Measurements from ENCODE around the gene CNGA3.

The CNGA3 gene

DNA sequence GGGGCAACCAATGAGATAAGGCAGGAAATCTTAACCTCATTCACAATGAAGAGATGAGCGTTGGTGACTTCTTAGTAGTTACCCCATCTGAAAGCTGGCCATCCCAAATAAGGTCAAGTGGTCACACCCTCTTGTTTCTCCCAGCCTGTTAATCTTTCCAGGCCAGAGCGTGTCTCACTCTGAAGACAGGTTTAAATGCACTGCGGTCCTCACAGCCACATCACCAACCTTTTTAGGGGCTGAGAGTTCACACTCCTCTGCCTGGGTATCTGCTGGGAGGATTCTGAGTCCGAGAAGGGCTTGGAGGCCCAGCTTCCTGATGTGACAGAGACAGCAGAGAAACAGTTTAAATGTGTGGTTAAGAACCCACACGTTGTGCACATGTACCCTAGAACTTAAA is 13.3 kb upstream of the CNGA3 start:
- DNase-seq = no peak

DNA sequence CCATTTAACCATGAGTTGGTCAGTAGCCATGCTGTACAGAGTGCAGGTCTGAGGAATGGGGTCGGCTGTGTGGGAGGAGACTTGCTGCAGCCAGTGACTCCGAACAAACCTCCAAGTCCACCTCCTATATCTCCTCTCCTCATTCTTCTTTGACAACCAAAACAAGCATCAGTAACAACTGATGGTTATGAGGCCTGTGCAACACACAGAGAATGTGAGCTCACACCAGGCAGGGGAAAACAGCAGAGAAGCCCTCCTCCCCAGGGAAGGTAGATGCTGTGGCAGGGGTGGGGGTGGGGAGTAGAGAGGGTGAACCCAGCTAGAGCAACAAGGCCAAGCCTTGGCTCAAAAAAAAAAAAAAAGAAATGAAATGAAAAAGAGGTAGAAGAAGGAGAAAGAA is 12.3 kb upstream of the CNGA3 start:
- no peak for DNase-seq

DNA sequence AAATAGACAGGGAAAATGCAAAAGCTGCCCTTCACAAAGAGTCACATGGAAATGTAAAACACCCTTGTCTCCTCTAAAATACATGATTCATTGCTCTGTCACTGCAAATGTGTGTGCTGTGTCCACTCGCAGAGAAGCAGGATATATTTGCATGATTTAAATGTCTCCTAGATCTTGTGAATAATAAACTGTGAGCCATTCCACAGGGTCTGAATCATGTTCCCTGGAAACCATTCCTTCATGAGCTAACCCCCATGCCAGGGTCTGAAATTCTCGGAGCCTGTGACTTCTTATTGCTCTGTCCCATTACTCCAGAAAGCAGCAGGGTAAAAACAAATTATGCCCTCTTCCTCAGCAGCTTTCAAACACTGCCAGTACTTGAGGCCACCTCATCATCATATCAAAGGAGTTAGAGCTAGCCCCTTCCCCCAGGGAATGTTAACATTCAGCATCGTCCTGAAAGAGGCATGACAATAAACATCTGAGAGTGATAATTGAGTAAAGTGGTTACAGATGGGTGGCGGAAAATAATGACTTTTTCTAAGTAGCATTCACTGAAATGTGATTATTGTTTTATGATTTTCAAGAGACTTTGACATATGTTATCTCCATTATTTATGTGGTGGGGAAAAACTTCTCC is 11.7 kb upstream of the CNGA3 start:
- no peak for DNase-seq

DNA sequence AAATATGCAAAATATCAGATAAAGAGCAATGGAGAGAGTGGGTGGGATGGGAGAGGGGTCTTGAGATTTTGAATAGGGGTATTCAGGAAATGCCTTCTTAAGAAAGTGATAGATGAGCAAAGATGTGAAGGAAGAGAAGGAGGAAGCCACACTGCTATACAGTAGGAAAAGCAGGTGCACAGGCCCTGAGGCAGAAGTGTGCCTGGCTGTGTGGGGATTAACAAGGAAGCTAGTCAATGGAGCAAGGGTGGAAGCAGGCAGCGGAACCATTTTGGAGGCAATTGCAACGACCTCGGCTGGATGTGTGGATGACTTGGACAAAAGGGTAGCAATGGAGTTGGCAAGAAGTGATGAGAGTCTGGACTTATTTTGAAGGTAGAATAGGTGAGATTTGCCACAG is 11.0 kb upstream of the CNGA3 start:
- no peak for DNase-seq

DNA sequence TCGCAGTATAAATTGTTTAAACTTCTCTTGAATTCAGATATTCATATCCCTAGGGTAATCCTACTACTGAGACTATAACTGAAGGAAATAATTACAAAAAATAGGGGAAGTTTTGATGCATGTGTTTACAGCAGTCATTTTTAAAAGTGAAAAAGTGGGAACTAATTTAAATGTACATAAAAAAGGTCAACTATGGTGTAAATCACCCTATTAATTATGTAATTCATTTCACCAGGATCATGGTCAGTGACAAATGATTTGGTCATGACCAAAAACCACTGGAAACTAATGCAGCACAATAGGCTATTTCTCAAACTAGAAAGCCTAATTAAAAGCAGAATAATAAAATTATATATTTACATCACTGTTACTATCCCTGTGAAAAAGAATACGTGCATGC is 5.0 kb upstream of the CNGA3 start:
- no peak for DNase-seq

DNA sequence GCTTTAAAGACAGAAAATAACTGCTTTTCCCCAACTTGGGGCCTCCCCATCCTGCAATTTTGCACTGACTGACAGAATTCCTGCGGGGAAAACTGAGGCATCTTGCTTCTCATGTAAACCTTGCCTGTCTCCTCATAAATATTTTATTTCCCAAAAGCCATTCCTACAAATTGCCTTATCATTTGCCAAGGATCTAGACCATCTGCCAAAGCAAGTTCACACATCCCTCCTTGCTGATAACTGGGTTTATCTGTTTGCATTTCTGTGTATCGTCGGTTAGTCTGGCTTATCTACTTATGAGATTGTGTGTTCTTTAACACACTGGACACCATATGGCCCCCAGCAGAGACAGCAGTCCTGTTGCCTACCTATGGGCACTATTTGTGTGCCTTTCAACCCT is 3.0 kb upstream of the CNGA3 start:
- no peak for DNase-seq

DNA sequence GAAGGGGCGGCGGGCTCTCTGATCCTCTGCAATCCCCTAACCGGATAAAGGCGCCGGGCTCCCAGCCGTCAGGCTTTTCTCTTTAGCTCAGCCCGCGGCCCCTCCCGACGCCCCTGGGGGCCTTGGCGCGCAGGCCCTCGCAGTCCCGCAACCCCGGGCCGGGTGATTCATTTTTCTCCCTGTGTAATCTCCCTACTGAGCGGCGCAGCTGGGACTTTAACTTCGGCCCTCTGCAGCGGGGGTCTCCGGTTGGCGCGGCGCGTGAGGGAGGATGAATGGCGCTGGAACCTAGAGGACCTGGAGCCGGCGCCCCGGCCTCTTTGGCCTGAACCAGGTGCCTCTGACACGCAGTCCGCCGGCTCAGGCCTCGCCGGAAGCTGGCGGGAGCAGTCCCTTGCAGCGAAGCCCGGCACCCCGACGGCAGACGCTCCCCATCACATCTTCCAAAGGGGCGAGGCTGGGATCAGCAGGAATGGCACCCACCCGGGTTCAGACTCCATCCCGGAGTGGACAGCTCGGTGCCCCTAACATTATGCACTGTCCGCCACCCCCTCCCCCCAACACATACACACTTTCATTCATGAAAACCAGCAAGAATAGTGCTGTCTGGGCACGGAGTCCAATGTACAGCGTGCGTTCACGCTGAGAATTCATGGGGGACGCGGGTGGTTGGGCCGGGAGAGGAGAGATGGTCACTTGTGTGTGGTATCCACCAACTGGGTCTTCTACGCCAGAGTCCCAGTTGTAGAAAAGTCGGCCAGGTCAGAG is 1.2 kb downstream of the CNGA3 start:
- no peak for DNase-seq

DNA sequence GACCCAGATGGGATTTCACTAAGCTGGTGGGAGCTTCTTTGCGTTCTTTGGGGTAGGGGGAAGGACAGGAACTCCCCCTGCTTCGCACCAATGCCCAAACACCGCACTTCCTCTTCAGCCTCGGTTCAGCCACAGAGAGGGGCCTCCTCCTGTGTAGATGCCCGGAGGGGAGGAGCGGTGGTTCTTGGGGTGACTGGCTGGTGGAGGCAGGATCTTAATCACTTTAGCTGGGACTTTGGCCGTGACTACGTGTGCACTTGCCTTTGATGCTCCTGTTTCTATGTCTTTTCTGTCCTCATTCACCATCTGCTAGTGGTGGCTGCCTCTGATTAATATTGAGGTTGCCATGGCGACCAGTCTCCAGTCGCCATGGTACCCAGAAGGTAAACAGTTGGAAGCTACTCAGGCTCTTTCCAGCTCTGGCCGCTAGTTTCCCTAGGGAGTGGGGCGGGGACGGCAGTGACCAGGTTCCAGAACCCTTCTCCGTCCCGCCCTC is 1.9 kb downstream of the CNGA3 start:
- no peak for DNase-seq

DNA sequence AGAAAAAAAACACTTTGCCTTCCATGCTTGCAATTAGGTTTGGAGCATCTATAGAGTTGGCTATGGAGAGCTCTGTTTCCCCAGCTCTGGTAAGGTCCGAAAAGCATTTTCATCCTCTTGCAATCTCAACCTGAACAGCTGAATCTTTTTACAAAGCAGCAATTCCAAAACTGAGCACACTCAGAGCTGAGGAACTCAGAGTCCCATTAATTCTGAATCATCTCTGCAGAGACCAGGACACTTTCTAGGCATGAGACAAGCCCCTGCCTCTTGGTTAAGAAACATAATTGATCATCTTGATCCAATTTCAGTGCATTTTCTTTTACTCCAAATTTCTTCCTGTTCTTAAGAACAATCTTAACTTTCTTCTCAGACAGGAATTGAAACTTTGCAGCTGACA is 4.2 kb downstream of the CNGA3 start:
- no peak for DNase-seq

DNA sequence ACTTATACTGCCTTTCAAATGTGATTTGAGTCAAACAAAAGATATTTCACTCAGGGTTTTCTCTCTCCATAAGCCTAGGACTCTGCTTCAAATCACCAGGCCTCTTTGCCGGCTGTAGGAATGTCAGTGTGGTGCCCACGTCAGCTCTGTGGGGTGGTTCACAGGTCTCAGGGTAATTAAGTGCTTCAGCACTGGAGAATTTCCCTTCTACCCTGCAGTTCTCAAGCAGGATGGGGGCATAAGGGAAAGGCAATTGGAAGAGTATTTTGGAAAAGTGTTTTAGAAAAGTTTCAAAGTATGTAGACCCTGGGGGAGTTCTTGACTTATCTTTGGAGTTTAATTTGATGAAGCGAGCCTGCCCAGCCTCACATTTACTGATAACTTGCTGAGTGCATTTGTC is 9.6 kb downstream of the CNGA3 start:
- no peak for DNase-seq

DNA sequence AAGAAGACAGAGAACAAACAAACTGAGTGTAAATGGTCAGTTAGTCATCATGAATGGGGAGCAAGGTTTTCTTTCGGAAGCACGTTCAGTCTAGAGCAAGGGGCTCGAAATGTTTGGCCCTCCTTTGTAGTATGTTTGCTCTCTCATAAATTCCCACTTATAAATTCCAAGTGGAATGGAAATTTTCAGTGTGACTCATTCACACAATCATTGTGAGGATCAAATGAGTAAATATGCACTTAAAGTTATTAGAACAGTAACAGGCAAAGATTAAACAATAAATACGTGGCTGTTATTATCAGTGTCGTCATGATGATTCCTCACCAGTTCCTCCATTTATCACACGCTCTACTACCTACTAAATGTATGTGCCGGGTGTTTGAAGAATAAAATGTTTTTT is 10.5 kb downstream of the CNGA3 start:
- DNase-seq = no peak

DNA sequence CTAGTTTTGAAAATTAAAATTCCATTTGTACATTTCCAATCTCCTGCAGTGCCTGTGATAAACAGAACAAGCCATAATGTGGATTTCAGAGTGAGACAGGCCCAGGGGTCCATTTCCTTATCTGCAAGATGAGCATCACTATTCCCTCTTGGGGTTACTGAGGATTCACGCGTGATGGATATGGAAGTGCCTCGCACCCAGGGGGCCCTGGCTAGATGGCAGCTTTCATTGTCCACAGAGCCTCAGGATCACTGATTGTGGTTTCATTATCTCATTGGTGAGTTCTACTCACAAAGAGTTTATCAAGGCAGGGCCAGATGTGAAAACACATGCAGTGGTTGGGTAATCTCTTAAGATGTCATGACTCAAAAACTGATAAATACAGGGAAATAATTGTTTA is 11.6 kb downstream of the CNGA3 start:
- DNase-seq = peak; percentile 10

DNA sequence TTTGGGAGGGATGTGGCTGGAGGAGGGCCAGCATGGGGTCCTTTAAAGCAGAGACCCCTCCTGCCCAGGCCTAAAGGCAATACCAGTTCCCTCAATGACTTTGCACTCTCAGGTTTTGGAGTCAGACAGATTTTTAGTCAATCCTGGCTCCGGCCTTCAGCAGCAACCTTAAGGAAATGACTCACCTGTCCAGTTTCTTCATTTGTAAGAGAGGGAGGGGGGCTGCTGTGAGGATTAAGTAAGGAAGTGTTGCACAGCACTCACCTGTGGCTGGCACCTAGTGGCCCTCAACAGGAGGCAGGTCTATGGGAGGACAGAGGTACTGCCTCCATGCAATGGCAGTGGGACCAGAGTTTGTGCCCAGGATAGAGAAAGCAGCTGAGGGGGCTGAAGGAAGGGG is 13.7 kb downstream of the CNGA3 start:
- no peak for DNase-seq

DNA sequence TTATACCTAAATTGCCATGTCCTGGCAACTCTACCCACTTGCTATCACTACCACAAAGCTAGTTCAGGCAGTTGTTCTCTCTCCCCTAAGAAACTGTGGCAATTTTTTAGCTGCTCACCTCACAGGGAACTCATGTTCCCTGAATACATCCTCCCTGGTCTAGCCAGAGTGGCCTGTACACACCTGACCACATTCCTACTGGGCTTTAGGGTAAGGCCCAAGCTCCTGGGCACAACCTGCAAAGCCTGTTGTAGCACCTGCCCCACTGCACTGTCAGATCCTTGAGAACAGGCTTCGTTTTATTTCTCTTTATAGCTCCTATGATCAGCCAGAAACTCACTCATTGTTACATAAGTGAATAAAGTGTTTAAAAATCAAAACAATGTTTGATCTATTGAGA is 21.5 kb downstream of the CNGA3 start:
- no peak for DNase-seq

DNA sequence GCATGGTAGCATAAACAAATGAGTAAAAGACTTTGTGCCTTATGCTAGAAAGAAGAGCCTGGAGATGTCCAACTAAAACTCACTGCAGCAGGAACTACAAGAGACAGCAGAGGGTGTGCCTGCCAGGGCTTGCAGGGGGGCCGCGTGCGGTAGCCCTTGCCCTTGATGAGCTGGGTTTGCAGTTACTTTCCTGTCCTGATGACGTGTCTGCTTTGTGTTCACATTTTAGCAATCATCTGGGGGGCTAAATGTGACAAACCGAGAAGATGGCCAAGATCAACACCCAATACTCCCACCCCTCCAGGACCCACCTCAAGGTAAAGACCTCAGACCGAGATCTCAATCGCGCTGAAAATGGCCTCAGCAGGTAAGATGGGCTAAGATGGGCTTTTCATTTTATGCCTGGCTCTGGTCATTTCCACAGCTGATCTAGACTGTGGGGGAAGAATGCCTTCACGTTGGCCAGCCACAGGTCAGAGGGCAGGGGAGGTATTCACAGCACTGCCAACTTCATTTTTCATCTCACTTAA is 23.5 kb downstream of the CNGA3 start:
- no peak for DNase-seq

DNA sequence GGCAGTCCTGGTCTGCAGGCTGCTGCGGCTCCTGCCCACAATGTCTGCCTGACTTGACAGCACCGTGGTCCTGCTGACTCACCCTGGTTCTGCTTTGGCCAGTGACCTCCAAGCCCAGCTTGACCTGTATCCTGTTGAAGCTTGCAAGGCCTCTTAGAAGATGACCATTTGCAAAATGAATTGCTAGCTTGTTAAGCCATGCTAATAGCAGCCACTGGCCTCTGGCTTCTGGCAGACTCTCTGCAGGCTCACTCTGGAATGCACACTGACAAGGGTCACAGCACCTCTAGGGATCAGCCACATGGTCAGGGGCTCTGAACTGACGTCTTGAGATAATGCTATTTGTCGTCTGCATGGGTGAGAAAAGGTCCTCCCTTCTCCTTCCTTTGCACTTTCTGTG is 25.9 kb downstream of the CNGA3 start:
- no peak for DNase-seq

DNA sequence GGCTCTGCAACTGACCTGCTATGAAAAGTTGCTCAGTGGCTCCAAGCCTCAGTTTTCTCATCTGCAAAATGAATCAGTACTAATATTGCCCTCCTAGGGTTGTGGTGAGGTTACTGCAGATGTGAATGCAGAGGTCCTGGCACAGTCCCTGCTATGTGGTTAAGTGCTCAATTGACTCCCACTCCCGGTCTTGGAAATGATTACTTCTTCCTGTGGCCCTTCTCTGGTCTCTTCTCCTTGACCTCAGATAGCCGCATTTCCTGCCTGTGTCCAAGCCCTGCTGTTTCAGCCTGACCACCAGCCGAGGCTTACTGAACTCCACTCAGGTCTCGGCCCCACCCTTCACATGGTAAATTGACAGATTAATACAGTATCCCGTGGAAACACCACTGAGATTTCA is 26.3 kb downstream of the CNGA3 start:
- no peak for DNase-seq

DNA sequence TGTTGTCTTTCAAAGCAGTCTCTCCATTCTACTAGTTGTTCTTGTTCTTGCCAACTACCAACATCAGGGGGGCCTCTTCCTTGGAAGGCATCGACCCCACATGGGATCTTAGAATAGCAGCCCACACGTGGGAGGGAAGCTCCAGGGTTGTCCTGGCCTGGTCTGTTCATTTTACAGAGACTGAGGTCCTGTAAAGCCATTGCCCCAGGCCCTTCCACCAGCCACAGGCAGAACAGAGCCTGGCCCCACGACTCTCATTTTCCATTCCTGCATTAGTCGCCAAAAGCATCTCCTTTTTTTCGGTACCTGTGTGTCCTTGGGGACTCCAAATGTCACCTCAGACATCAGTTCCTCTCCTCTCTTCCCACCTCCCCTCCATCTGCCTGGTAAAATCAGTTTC is 28.0 kb downstream of the CNGA3 start:
- DNase-seq = no peak

DNA sequence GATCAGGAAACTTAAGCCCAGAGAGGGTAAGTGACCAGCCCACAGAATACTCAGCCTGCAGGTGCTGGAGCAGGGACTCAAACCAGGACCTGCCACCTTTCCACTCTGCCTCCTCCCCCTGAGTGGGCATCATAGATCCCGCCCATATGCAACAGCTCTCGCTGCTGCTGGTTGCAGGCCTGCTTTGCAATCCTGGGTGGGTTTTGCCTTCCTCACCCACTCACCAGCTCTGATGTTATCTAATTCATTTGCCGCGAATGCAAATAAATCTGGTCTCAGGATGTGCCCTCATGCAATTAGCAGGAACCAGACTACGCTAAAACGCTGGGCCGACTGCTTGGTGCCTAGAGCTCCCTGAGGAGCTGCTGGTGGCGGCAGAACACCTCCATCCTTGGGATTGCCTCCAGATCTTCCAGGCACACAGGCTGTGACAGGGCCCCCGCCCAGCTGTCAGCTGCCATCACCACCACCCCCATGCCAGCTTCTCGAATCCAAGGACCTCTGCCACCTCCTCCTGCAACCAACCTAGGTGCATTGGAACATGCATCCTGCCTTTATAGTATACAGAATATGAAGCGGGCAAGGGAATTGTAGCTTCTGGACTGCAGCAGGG is 28.8 kb downstream of the CNGA3 start:
- no peak for DNase-seq

DNA sequence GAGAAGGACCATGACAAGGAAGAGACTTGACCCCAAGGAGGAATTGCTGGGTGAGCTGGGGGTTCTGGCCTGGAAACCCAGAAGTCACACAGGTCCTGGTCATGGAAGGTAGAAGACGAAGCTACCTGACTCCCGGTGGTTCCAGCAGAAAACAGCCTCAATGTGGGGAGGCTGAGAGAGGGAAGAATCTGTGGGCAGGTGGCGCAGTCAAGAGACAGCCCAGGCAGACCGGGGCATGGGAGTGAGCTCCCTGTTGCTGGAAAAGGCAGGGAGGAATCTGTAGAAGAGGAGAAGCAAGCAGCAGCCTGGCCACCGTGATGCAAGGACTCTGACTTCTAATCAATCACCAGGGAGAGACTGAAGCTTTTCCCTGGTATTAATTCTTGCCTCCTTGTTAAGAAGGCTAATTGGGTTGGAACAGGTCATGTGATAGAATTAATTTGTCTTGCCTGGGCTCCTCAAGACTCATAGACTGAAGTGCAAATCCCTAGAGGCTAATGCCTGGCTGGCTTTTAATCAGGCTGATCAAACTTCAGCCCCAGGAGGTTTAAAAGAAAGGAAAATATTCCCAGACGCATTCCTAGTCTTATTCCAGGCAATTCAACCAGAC is 30.1 kb downstream of the CNGA3 start:
- DNase-seq = no peak

DNA sequence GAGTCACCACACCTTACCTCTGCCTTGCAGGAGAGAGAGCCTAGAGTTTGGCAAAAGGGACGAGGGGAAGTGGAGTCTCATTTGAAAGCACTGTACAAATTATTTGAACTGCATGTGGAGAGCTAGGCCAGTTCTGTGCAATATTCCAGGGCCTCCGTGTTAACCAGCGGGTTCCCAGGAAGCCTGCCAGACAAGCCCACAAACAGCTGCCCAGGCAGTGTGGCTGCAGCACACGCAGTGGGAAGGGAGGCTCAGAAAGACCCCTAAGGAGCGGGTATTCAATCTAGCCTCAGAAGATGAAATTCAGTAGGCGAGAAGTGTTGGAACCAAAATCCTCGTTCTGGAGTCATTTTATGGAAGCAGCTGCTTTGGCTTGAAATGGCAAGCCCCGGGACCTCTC is 30.7 kb downstream of the CNGA3 start:
- DNase-seq = no peak

DNA sequence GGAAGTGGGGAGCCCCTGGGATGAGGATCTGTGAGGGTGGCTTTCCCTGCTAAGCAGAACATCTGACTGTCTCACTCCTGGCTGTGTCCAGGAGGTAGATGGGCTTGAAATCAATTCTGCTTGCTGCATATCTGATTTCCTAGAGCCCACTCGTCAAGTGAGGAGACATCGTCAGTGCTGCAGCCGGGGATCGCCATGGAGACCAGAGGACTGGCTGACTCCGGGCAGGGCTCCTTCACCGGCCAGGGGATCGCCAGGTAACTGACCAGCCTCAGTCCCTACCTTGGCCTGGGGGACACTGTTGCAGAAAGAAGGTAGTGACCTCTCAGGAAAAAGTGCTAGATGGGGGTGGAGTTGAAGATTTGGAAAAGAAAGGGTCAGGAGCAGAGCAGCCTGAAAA is 31.3 kb downstream of the CNGA3 start:
- DNase-seq = no peak

DNA sequence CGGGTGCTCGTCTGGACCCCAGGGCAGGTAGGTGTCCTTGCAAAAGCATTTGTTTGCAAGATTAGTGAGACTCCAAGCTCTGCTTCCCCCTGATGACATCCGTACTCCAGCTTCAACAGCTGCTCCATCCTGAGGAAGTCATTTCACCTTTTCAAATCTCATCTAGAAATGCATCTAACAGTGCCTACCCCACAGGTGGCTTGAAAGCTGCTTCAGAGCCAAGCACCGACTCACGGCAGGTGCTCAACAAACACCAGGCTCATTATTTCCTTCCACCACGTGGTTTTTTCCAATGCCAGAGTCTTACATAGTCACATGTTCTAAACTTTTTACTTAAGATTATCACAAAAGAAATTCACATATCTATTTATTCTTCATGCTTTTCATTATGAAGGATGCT is 31.9 kb downstream of the CNGA3 start:
- no peak for DNase-seq

DNA sequence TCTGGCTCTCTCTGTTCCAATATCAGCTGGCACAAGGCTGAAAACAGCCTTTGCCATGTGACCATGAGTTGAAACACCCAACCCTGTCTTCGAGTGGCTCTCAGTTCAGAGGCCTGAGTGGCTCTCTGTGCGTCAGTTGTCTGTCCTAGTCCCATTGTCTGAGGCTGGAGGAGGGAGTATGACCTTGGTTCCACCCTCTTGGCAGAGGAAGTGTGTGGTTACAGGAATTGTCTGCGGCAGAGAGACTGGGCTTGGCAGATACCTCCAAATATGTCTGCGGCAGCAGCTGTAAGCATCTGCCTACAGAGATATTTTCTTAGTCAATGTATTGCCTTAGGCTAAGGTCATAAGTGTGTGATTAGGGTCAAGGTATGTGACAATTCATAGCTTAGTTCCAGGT is 32.6 kb downstream of the CNGA3 start:
- DNase-seq = peak; percentile 60
